IMR-90 (cell line): ENCODE measurements around the gene IZUMO2. TPM values are rescaled to one million over a fixed set of nuclear protein-coding genes. Genes with fewer than 3 reads are reported as not detected.

ENCODE experiments used
- ATAC-seq: fragments of 200-7000 bp; cut with Tn5 transposase; 2 replicates; pipeline ENCODE4 v1.9.1; 2020; ENCODE audit warnings: low read depth, mild to moderate bottlenecking, moderate library complexity
- BruUV-seq: library from RNA; stranded (reverse); fragments of 400-500 nt; replicated peaks from 2 replicates; lab custom pipeline; 2021; lab: Mats Ljungman, UMichigan
- CTCF ChIA-PET: fragments of 300-600 bp; formaldehyde crosslinking; extraction: SDS; loops from one replicate; lab custom pipeline; 2021; ENCODE audit warnings: antibody characterized with exemption; lab: Yijun Ruan, JAX
- POLR2A ChIA-PET: fragments of 300-600 bp; sonication (Branson Sonifier 250); formaldehyde crosslinking; loops from one replicate; lab custom pipeline; 2022; ENCODE audit warnings: antibody characterized with exemption; ENCODE audit not compliant: unreplicated experiment; lab: Charles Lee
- DNase-seq: peaks from one replicate; pipeline ENCODE4 v3.0.0; 2013
- H2AFZ ChIP-seq: replicated peaks from 2 replicates; pipeline ENCODE3; 2013; ENCODE audit warnings: low read length, mild to moderate bottlenecking; ENCODE audit not compliant: poor library complexity
- H2AK5ac ChIP-seq: 2 replicates; pipeline ENCODE4 v1.6.1; 2013; ENCODE audit warnings: low read depth, low read length, inconsistent platforms
- H2AK9ac ChIP-seq: replicated peaks from 2 replicates; pipeline ENCODE3; 2013; ENCODE audit warnings: mild to moderate bottlenecking, low read depth, low read length, moderate library complexity; ENCODE audit not compliant: poor library complexity
- H2BK120ac ChIP-seq: 2 replicates; pipeline ENCODE4 v1.6.1; 2013; ENCODE audit warnings: low read depth, low read length, inconsistent platforms
- H2BK15ac ChIP-seq: 3 replicates; pipeline ENCODE4 v1.6.1; 2013; ENCODE audit warnings: low read depth, low read length, inconsistent platforms
- H2BK20ac ChIP-seq: 2 replicates; pipeline ENCODE4 v1.6.1; 2013; ENCODE audit warnings: low read depth, mild to moderate bottlenecking, inconsistent platforms, low read length, moderate library complexity
- H2BK5ac ChIP-seq: 2 replicates; pipeline ENCODE4 v1.6.1; 2013; ENCODE audit warnings: mild to moderate bottlenecking, low read depth, low read length, inconsistent platforms; ENCODE audit not compliant: poor library complexity, severe bottlenecking
- H3K14ac ChIP-seq: replicated peaks from 2 replicates; pipeline ENCODE4 v1.6.1; 2013; ENCODE audit warnings: low read depth, low read length, inconsistent platforms
- H3K18ac ChIP-seq: 2 replicates; pipeline ENCODE4 v1.6.1; 2013; ENCODE audit warnings: low read depth, low read length, control low read depth
- H3K23ac ChIP-seq: 2 replicates; pipeline ENCODE4 v1.6.1; 2013; ENCODE audit warnings: low read depth, low read length, inconsistent platforms
- H3K27ac ChIP-seq: 2 replicates; pipeline ENCODE4 v1.5.1; 2013; ENCODE audit warnings: mild to moderate bottlenecking, control low read depth, low read length; ENCODE audit not compliant: insufficient read depth
- H3K27me3 ChIP-seq: 2 replicates; pipeline ENCODE4 v1.6.1; 2013; ENCODE audit warnings: low read length; ENCODE audit not compliant: control insufficient read depth, insufficient read depth
- H3K36me3 ChIP-seq: 2 replicates; pipeline ENCODE4 v1.6.1; 2013; ENCODE audit warnings: low read length, mixed read lengths; ENCODE audit not compliant: control insufficient read depth, insufficient read depth
- H3K4ac ChIP-seq: 2 replicates; pipeline ENCODE4 v1.6.1; 2013; ENCODE audit warnings: low read depth, low read length, inconsistent platforms
- H3K4me1 ChIP-seq: 2 replicates; pipeline ENCODE4 v1.6.1; 2013; ENCODE audit warnings: low read length, mixed read lengths; ENCODE audit not compliant: control insufficient read depth, insufficient read depth
- H3K4me2 ChIP-seq: 2 replicates; pipeline ENCODE4 v1.6.1; 2013; ENCODE audit warnings: low read depth, mild to moderate bottlenecking, control low read depth, low read length, moderate library complexity
- H3K4me3 ChIP-seq: 2 replicates; pipeline ENCODE4 v1.5.1; 2013; ENCODE audit warnings: low read depth, mild to moderate bottlenecking, control low read depth, low read length, moderate library complexity; ENCODE audit not compliant: insufficient read depth
- H3K56ac ChIP-seq: 2 replicates; pipeline ENCODE4 v1.6.1; 2013; ENCODE audit warnings: low read length, inconsistent platforms; ENCODE audit not compliant: insufficient read depth; ENCODE audit errors: extremely low read depth
- H3K79me1 ChIP-seq, 2 experiments: 2 replicates each; pipeline ENCODE4 v1.6.1; 2013; ENCODE audit warnings: low read length in 2 of 2, inconsistent platforms in 1 of 2, low read depth in 1 of 2
- H3K9ac ChIP-seq: 2 replicates; pipeline ENCODE4 v1.6.1; 2013; ENCODE audit warnings: low read depth, low read length, control low read depth
- H3K9me1 ChIP-seq: 2 replicates; pipeline ENCODE4 v1.6.1; 2013; ENCODE audit warnings: low read length, inconsistent platforms; ENCODE audit not compliant: insufficient read depth
- H3K9me3 ChIP-seq: 2 replicates; pipeline ENCODE4 v1.6.1; 2013; ENCODE audit warnings: low read length; ENCODE audit not compliant: control insufficient read depth, insufficient read depth
- H4K20me1 ChIP-seq: 2 replicates; pipeline ENCODE4 v1.6.1; 2013; ENCODE audit warnings: low read length, inconsistent platforms; ENCODE audit not compliant: insufficient read depth
- H4K5ac ChIP-seq: 2 replicates; pipeline ENCODE4 v1.6.1; 2013; ENCODE audit warnings: mild to moderate bottlenecking, low read depth, low read length, control low read depth
- H4K8ac ChIP-seq, 2 experiments: 2 replicates each; pipeline ENCODE4 v1.6.1; 2013; ENCODE audit warnings: low read depth in 2 of 2, low read length in 2 of 2, control low read depth in 1 of 2, inconsistent platforms in 1 of 2
- H4K91ac ChIP-seq: 2 replicates; pipeline ENCODE4 v1.6.1; 2013; ENCODE audit warnings: low read depth, low read length, inconsistent platforms; ENCODE audit not compliant: insufficient read depth
- MXI1 ChIP-seq: IDR thresholded peaks from 2 replicates; pipeline ENCODE4 v1.6.1; 2012; ENCODE audit warnings: low read depth, mild to moderate bottlenecking, low read length, moderate library complexity, borderline replicate concordance
- POLR2A ChIP-seq: IDR thresholded peaks from 2 replicates; pipeline ENCODE4 v1.6.1; 2012; ENCODE audit warnings: mild to moderate bottlenecking, low read depth, low read length
- RCOR1 ChIP-seq: IDR thresholded peaks from 2 replicates; pipeline ENCODE4 v1.6.1; 2012; ENCODE audit warnings: mild to moderate bottlenecking, low read length, improper control_type of control experiment; ENCODE audit not compliant: insufficient replicate concordance
- WGBS, 2 experiments: methylation state at CpG; one replicate each; pipeline versions ENCODE4 v1.1.5 to v1.1.7; 2013; ENCODE audit warnings: missing lambda C conversion rate in 2 of 2; ENCODE audit not compliant: insufficient read length in 1 of 2; ENCODE audit errors: extremely low coverage in 2 of 2; 5-methylcytosine and 5-hydroxymethylcytosine counted together
- dilution Hi-C: fragments of 300-500 bp; cut with HindIII; formaldehyde crosslinking; loops from one replicate; pipeline ENCODE4 v1.14.3; 2018; ENCODE audit warnings: low sequenced_read_pairs; ENCODE audit not compliant: unreplicated experiment
- in situ Hi-C: fragments of 300-500 bp; cut with MboI; formaldehyde crosslinking; loops from 3 replicates; pipeline ENCODE4 v1.14.3; 2019; ENCODE audit warnings: low sequenced_read_pairs, inconsistent platforms, mixed read lengths
- intact Hi-C: fragments of 100-400 bp; cut with micrococcal nuclease; formaldehyde crosslinking; loops from 2 replicates; pipeline ENCODE4 v1.10.0; 2022
- polyA plus RNA-seq, 3 experiments: library from polyadenylated mRNA; depleted of rRNA; stranded (reverse); fragments of >200 nt; gene quantifications; 2 replicates each; pipeline ENCODE4 v1.2.3, GENCODE V29; 2012; ENCODE audit warnings: low replicate concordance in 1 of 3
- total RNA-seq: library from RNA; depleted of rRNA; stranded (reverse); fragments of >200 nt; gene quantifications from 2 replicates; pipeline ENCODE4 v1.2.3, GENCODE V29; 2012

Gene IZUMO2
- total and polyA plus RNA-seq, 2 of the 4 experiments (the other 2 are of a cell fraction) = not detected

GRCh38 chr19:50209131-50209530 lies 46.0 kb upstream of the IZUMO2 start:
- BruUV-seq = no TSS peak
- Histone ChIP-seq H3K9me3 (peaks cover 8% of the 10 kb centered on the region), H3K56ac (no peak overlapping the region), H4K20me1 (no peaks in the 10 kb centered on the region), H3K9ac (no peak overlapping the region), H3K36me3 (no peaks in the 10 kb centered on the region), H2BK120ac (no peak overlapping the region), H4K91ac (no peak overlapping the region), H2AFZ (no peak overlapping the region), H2AK9ac (no peak overlapping the region), H3K9me1 (no peaks in the 10 kb centered on the region), H2AK5ac (no peak overlapping the region), H4K5ac (no peak overlapping the region), H3K18ac (no peak overlapping the region), H4K8ac (no peak overlapping the region), H3K4me3 (no peak overlapping the region), H3K27ac (no peak overlapping the region), H2BK20ac (no peak overlapping the region), H3K79me1 (no peaks in the 10 kb centered on the region), H2BK5ac (no peak overlapping the region), H3K27me3 (no peaks in the 10 kb centered on the region), H3K23ac (no peak overlapping the region), H3K4me2 (no peak overlapping the region), H3K4ac (no peak overlapping the region), H2BK15ac (no peak overlapping the region), H3K4me1 (no peaks in the 10 kb centered on the region), H3K14ac (no peak overlapping the region)
- ChIA-PET CTCF (no interaction called here), POLR2A (no interaction called here)
- WGBS, 2 experiments = 60% methylated on average over 1 of the region's 7 CpGs; no CpG with 5 or more reads in 1 of the 2 experiments
- in situ Hi-C loops = no loop called here
- ATAC-seq (no peak), DNase-seq (no peak)
- no peak for TF ChIP-seq MXI1
- no peak for TF ChIP-seq POLR2A
- no peak for TF ChIP-seq RCOR1
- intact Hi-C loops = no loop called here
- dilution Hi-C loops = no loop called here
